ENCODE results near the gene GTF2F1.

GRCh38 chr19:6417713-6418561 is 25.0 kb upstream of the GTF2F1 start:
- no peak; the same call in none of the 2 replicates for TF ChIP-seq POLR2A (IDR thresholded peaks at IDR 0.05; ENCODE audit: low read depth, low read length)
- no peak for TF ChIP-seq TAF1 (IDR thresholded peaks at IDR 0.05; ENCODE audit: borderline replicate concordance, low read depth, low read length)
